SK-N-SH treated with all-trans-retinoic acid at 6 μM for 48 hours (cell line): ENCODE results near the gene RUSC2.

Source experiments
- ATAC-seq: fragments of 200-7000 bp; cut with Tn5 transposase; 3 replicates; pipeline ENCODE4 v1.9.1; 2020; ENCODE audit warnings: mild to moderate bottlenecking, moderate library complexity
- ARNTL ChIP-seq: fragments of 450-650 bp; formaldehyde crosslinking; IDR thresholded peaks from 2 replicates; pipeline ENCODE4 v1.5.0; 2020; ENCODE audit warnings: low read depth, mild to moderate bottlenecking, moderate library complexity, borderline replicate concordance
- BACH2 ChIP-seq: fragments of 250-450 bp; sonication (Bioruptor Pico); IDR thresholded peaks from 2 replicates; pipeline ENCODE4 v1.9.0; 2021; ENCODE audit warnings: mild to moderate bottlenecking, borderline replicate concordance
- CSDC2 ChIP-seq: fragments of 250-450 bp; sonication (Bioruptor Pico); IDR thresholded peaks from 2 replicates; pipeline ENCODE4 v1.5.0; 2020; ENCODE audit warnings: mild to moderate bottlenecking, moderate library complexity
- ESRRG ChIP-seq: fragments of 250-450 bp; sonication (Bioruptor Pico); IDR thresholded peaks from 2 replicates; pipeline ENCODE4 v1.6.1; 2021; ENCODE audit warnings: mild to moderate bottlenecking
- ISL1 ChIP-seq: fragments of 250-450 bp; sonication (Bioruptor Pico); IDR thresholded peaks from 2 replicates; pipeline ENCODE4 v2.1.2; 2022; ENCODE audit warnings: mild to moderate bottlenecking, moderate library complexity
- OSR1 ChIP-seq: fragments of 250-450 bp; sonication (Bioruptor Pico); IDR thresholded peaks from 2 replicates; pipeline ENCODE4 v1.8.0; 2022; ENCODE audit warnings: moderate library complexity, mild to moderate bottlenecking, inconsistent platforms
- PPARA ChIP-seq: fragments of 250-450 bp; sonication (Bioruptor Pico); IDR thresholded peaks from 2 replicates; pipeline ENCODE4 v1.5.0; 2020; ENCODE audit warnings: mild to moderate bottlenecking, borderline replicate concordance
- RARB ChIP-seq: fragments of 250-450 bp; sonication (Bioruptor Pico); IDR thresholded peaks from 2 replicates; pipeline ENCODE4 v1.8.0; 2021; ENCODE audit warnings: mild to moderate bottlenecking, moderate library complexity
- SNAI2 ChIP-seq: fragments of 250-450 bp; sonication (Bioruptor Pico); IDR thresholded peaks from 2 replicates; pipeline ENCODE4 v1.5.0; 2020; ENCODE audit warnings: mild to moderate bottlenecking, moderate library complexity
- TCF4 ChIP-seq: fragments of 250-450 bp; sonication (Bioruptor Pico); IDR thresholded peaks from 2 replicates; pipeline ENCODE4 v1.8.0; 2021; ENCODE audit warnings: mild to moderate bottlenecking, moderate library complexity, borderline replicate concordance
- TOX ChIP-seq: fragments of 250-450 bp; sonication (Bioruptor Pico); IDR thresholded peaks from 2 replicates; pipeline ENCODE4 v1.8.0; 2021; ENCODE audit warnings: mild to moderate bottlenecking, moderate library complexity, borderline replicate concordance
- ZC3H10 ChIP-seq: fragments of 250-450 bp; sonication (Bioruptor Pico); IDR thresholded peaks from 2 replicates; pipeline ENCODE4 v1.5.1; 2021; ENCODE audit warnings: mild to moderate bottlenecking, moderate library complexity
- ZFP3 ChIP-seq: fragments of 250-450 bp; sonication (Bioruptor Pico); IDR thresholded peaks from 2 replicates; pipeline ENCODE4 v1.5.0; 2020; ENCODE audit warnings: mild to moderate bottlenecking, moderate library complexity
- ZFP30 ChIP-seq: fragments of 450-650 bp; formaldehyde crosslinking; IDR thresholded peaks from 2 replicates; pipeline ENCODE4 v1.5.0; 2022; ENCODE audit warnings: mild to moderate bottlenecking, moderate library complexity
- ZNF565 ChIP-seq: fragments of 450-650 bp; formaldehyde crosslinking; conservative IDR thresholded peaks from 2 replicates; pipeline ENCODE4 v1.5.0; 2020; ENCODE audit warnings: low read depth, mild to moderate bottlenecking, moderate library complexity
- ZNF70 ChIP-seq: fragments of 450-650 bp; formaldehyde crosslinking; IDR thresholded peaks from 2 replicates; pipeline ENCODE4 v1.5.0; 2020; ENCODE audit warnings: mild to moderate bottlenecking, moderate library complexity
- ZNF8 ChIP-seq: fragments of 450-650 bp; formaldehyde crosslinking; IDR thresholded peaks from 2 replicates; pipeline ENCODE4 v1.5.0; 2020; ENCODE audit warnings: mild to moderate bottlenecking, moderate library complexity
- TF ChIP-seq, protein P1 (sequence below): fragments of 250-450 bp; sonication (Bioruptor Pico); IDR thresholded peaks from 2 replicates; pipeline ENCODE4 v1.5.0; 2020; ENCODE audit warnings: mild to moderate bottlenecking, moderate library complexity
- TF ChIP-seq, protein P2 (sequence below): fragments of 250-450 bp; sonication (Bioruptor Pico); IDR thresholded peaks from 2 replicates; pipeline ENCODE4 v1.8.0; 2021; ENCODE audit warnings: low read depth, mild to moderate bottlenecking, moderate library complexity, borderline replicate concordance
- TF ChIP-seq, protein P3 (sequence below): fragments of 250-450 bp; sonication (Bioruptor Pico); IDR thresholded peaks from 2 replicates; pipeline ENCODE4 v1.5.1; 2020; ENCODE audit warnings: low read depth, mild to moderate bottlenecking, moderate library complexity
- TF ChIP-seq, protein P4 (sequence below): fragments of 250-450 bp; sonication (Bioruptor Pico); IDR thresholded peaks from 2 replicates; pipeline ENCODE4 v1.5.1; 2021; ENCODE audit warnings: mild to moderate bottlenecking, moderate library complexity
- TF ChIP-seq, protein P5 (sequence below): fragments of 250-450 bp; sonication (Bioruptor Pico); IDR thresholded peaks from 2 replicates; pipeline ENCODE4 v1.8.0; 2020; ENCODE audit warnings: mild to moderate bottlenecking, moderate library complexity, borderline replicate concordance

Gene RUSC2

DNA sequence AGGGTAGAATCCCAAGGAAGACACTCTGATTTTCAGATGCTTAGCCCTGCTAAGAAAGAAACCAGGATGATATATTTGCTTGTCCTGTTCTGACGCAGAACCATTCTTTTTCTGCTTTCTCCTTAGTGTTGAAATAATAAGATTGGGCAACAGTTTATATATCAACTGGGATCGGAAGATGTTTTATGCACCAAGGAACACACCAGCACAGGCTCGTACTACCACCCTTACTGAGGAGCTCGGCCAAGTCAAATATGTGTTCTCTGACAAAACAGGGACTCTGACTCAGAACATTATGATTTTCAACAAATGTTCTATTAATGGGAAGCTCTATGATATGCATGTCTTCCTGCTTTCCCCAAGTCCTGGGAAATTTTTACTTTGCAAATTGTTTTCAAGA is 19.0 kb upstream of the RUSC2 start:
- TF ChIP-seq BACH2 (CRISPR knock-in tag) = no peak
- TF ChIP-seq TOX = no peak
- no peak for TF ChIP-seq ZFP30 (CRISPR knock-in tag)
- TF ChIP-seq ESRRG (CRISPR knock-in tag) = no peak
- TF ChIP-seq, protein P1, sequence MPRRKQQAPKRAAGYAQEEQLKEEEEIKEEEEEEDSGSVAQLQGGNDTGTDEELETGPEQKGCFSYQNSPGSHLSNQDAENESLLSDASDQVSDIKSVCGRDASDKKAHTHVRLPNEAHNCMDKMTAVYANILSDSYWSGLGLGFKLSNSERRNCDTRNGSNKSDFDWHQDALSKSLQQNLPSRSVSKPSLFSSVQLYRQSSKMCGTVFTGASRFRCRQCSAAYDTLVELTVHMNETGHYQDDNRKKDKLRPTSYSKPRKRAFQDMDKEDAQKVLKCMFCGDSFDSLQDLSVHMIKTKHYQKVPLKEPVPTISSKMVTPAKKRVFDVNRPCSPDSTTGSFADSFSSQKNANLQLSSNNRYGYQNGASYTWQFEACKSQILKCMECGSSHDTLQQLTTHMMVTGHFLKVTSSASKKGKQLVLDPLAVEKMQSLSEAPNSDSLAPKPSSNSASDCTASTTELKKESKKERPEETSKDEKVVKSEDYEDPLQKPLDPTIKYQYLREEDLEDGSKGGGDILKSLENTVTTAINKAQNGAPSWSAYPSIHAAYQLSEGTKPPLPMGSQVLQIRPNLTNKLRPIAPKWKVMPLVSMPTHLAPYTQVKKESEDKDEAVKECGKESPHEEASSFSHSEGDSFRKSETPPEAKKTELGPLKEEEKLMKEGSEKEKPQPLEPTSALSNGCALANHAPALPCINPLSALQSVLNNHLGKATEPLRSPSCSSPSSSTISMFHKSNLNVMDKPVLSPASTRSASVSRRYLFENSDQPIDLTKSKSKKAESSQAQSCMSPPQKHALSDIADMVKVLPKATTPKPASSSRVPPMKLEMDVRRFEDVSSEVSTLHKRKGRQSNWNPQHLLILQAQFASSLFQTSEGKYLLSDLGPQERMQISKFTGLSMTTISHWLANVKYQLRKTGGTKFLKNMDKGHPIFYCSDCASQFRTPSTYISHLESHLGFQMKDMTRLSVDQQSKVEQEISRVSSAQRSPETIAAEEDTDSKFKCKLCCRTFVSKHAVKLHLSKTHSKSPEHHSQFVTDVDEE = no peak
- TF ChIP-seq, protein P2, sequence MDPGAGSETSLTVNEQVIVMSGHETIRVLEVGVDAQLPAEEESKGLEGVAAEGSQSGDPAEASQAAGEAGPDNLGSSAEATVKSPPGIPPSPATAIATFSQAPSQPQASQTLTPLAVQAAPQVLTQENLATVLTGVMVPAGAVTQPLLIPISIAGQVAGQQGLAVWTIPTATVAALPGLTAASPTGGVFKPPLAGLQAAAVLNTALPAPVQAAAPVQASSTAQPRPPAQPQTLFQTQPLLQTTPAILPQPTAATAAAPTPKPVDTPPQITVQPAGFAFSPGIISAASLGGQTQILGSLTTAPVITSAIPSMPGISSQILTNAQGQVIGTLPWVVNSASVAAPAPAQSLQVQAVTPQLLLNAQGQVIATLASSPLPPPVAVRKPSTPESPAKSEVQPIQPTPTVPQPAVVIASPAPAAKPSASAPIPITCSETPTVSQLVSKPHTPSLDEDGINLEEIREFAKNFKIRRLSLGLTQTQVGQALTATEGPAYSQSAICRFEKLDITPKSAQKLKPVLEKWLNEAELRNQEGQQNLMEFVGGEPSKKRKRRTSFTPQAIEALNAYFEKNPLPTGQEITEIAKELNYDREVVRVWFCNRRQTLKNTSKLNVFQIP = no peak
- no peak for TF ChIP-seq SNAI2
- no peak for TF ChIP-seq ZNF8 (CRISPR knock-in tag)
- TF ChIP-seq PPARA = no peak
- TF ChIP-seq ZFP3 (CRISPR knock-in tag) = no peak
- TF ChIP-seq, protein P3, sequence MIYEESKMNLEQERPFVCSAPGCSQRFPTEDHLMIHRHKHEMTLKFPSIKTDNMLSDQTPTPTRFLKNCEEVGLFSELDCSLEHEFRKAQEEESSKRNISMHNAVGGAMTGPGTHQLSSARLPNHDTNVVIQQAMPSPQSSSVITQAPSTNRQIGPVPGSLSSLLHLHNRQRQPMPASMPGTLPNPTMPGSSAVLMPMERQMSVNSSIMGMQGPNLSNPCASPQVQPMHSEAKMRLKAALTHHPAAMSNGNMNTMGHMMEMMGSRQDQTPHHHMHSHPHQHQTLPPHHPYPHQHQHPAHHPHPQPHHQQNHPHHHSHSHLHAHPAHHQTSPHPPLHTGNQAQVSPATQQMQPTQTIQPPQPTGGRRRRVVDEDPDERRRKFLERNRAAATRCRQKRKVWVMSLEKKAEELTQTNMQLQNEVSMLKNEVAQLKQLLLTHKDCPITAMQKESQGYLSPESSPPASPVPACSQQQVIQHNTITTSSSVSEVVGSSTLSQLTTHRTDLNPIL (CRISPR knock-in tag) = no peak
- TF ChIP-seq, protein P4, sequence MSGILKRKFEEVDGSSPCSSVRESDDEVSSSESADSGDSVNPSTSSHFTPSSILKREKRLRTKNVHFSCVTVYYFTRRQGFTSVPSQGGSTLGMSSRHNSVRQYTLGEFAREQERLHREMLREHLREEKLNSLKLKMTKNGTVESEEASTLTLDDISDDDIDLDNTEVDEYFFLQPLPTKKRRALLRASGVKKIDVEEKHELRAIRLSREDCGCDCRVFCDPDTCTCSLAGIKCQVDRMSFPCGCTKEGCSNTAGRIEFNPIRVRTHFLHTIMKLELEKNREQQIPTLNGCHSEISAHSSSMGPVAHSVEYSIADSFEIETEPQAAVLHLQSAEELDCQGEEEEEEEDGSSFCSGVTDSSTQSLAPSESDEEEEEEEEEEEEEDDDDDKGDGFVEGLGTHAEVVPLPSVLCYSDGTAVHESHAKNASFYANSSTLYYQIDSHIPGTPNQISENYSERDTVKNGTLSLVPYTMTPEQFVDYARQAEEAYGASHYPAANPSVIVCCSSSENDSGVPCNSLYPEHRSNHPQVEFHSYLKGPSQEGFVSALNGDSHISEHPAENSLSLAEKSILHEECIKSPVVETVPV (CRISPR knock-in tag) = no peak
- TF ChIP-seq ARNTL (CRISPR knock-in tag) = no peak
- ATAC-seq = no peak

DNA sequence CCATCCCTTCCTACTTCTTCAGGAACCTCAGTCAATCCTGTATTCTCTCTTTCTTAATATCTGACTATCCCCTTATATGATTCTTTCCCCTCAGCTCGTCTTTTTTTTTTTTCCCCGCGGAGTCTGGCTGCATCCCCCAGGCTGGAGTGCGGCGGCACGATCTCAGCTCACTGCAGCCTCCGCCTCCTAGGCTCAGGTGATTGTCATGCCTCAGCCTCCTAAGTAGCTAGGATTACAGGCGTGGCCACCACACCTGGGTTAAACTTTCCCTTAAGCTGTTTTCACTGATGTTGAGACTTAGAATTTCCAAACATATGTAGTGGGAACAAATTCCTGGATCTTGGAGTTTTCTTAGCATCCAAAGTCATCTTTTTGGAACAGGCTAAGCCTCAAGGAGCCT is 13.3 kb upstream of the RUSC2 start:
- TF ChIP-seq SNAI2 = no peak
- TF ChIP-seq, protein P3 (CRISPR knock-in tag) = no peak
- TF ChIP-seq, protein P2 = no peak
- TF ChIP-seq OSR1 (CRISPR knock-in tag) = no peak
- no peak for TF ChIP-seq CSDC2 (CRISPR knock-in tag)
- TF ChIP-seq ZNF70 (CRISPR knock-in tag) = no peak
- TF ChIP-seq, protein P1 = no peak
- TF ChIP-seq, protein P5, sequence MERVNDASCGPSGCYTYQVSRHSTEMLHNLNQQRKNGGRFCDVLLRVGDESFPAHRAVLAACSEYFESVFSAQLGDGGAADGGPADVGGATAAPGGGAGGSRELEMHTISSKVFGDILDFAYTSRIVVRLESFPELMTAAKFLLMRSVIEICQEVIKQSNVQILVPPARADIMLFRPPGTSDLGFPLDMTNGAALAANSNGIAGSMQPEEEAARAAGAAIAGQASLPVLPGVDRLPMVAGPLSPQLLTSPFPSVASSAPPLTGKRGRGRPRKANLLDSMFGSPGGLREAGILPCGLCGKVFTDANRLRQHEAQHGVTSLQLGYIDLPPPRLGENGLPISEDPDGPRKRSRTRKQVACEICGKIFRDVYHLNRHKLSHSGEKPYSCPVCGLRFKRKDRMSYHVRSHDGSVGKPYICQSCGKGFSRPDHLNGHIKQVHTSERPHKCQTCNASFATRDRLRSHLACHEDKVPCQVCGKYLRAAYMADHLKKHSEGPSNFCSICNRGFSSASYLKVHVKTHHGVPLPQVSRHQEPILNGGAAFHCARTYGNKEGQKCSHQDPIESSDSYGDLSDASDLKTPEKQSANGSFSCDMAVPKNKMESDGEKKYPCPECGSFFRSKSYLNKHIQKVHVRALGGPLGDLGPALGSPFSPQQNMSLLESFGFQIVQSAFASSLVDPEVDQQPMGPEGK (CRISPR knock-in tag) = no peak
- no peak for TF ChIP-seq ISL1 (CRISPR knock-in tag)
- no peak for TF ChIP-seq ZFP3 (CRISPR knock-in tag)
- TF ChIP-seq RARB (CRISPR knock-in tag) = no peak
- TF ChIP-seq ZNF8 (CRISPR knock-in tag) = no peak
- no peak for TF ChIP-seq ARNTL (CRISPR knock-in tag)
- TF ChIP-seq PPARA = no peak
- no peak for TF ChIP-seq TCF4 (CRISPR knock-in tag)
- TF ChIP-seq BACH2 (CRISPR knock-in tag) = no peak
- TF ChIP-seq ZNF565 = no peak
- TF ChIP-seq, protein P4 (CRISPR knock-in tag) = no peak
- TF ChIP-seq ZFP30 (CRISPR knock-in tag) = no peak
- TF ChIP-seq ZC3H10 (CRISPR knock-in tag) = no peak
- ATAC-seq = no peak
